ENCODE measurements around the gene APOM.

GRCh38 chr6:31690231-31691077, 34.8 kb downstream of the APOM start:
- TF ChIP-seq CTCF (IDR thresholded peaks at IDR 0.05) (no peak), POLR2A (IDR thresholded peaks at IDR 0.05) (no peak)
